Measurements from ENCODE around the gene BACE1-AS. TPM values are rescaled to one million over a fixed set of nuclear protein-coding genes. Genes with fewer than 3 reads are reported as not detected.
A peak's percentile ranks its signal among the peaks of the same experiment; 100 is the strongest.

The BACE1-AS gene
- total RNA-seq (2022), result 6.9 and 8.8 TPM in 2 replicates
- percentile 72 among the genes with signal in this experiment for Bru-seq, nascent RNA
- BruChase-seq, experiment 1, labeled RNA remaining after a 6-hour chase, result percentile 95 among the genes with signal in this experiment
- BruChase-seq, experiment 2, labeled RNA remaining after a 2-hour chase, result percentile 91 among the genes with signal in this experiment
- long read RNA-seq, partial matches to known transcripts, result 0 of 1 reads
- long read RNA-seq, other reads (novel, unspliced or antisense), result 0 of 1 reads

DNA sequence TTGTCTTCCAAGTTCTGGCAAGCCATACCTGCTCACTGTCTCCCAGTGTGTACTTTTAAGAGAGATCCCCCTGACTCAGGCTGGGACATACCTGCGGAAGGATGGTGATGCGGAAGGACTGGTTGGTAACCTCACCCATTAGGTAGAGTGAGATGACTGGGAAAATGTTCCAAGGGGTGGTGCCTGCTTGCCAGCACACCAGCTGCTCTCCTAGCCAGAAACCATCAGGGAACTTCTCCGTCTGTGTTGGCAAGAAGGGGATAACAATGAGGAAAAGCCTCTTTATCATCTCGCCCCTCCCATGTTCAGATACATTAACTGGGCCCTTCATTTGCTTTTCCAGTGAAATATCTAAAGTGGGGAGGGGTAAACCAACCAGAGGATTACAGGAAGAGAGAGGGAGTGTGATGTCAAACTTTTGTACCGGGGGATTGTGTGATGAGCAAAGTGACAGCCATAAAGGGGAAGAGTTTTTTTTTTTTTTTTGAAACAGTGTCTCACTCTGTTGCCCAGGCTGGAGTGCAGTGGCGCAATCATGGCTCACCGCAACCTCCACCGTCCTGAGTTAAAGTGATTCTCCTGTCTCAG, at the start of gene BACE1-AS:
Gene BACE1-AS (plus strand): TSS at position 538 of the 588 bp plus-strand sequence.
- BruUV-seq (replicated peaks), result no TSS peak
- H3K4me3 Mint-ChIP-seq (ENCODE audit: unreplicated experiment), result no peak within 1 kb of the TSS
- H3K27me3 Mint-ChIP-seq (ENCODE audit: insufficient read depth, unreplicated experiment), result no peaks in the 10 kb centered on the region
- ChIA-PET POLR2A (interaction anchor here (0.6 to 1.3 kb wide), 4 partner anchors 8 to 867 kb away, joined by 3 to 4 read pairs (median 4); no protein-coding TSS in a partner anchor), CTCF (no interaction called here)
- H3K9me3 Mint-ChIP-seq (ENCODE audit: unreplicated experiment), result no peaks in the 10 kb centered on the region
- intact Hi-C loops (cut with micrococcal nuclease), result no loop called here
- no peaks in the 10 kb centered on the region for H3K4me1 Mint-ChIP-seq (ENCODE audit: insufficient read depth, unreplicated experiment)
- TF ChIP-seq, protein P1, sequence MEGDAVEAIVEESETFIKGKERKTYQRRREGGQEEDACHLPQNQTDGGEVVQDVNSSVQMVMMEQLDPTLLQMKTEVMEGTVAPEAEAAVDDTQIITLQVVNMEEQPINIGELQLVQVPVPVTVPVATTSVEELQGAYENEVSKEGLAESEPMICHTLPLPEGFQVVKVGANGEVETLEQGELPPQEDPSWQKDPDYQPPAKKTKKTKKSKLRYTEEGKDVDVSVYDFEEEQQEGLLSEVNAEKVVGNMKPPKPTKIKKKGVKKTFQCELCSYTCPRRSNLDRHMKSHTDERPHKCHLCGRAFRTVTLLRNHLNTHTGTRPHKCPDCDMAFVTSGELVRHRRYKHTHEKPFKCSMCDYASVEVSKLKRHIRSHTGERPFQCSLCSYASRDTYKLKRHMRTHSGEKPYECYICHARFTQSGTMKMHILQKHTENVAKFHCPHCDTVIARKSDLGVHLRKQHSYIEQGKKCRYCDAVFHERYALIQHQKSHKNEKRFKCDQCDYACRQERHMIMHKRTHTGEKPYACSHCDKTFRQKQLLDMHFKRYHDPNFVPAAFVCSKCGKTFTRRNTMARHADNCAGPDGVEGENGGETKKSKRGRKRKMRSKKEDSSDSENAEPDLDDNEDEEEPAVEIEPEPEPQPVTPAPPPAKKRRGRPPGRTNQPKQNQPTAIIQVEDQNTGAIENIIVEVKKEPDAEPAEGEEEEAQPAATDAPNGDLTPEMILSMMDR (IDR thresholded peaks at IDR 0.05; ENCODE audit: unreplicated experiment), result no peak
- no peak within 1 kb of the TSS for H3K27ac Mint-ChIP-seq (ENCODE audit: low read depth, unreplicated experiment)
- no peak for DNase-seq (ENCODE audit: unreplicated experiment)
- peaks cover 49% of the 10 kb centered on the region for H3K36me3 Mint-ChIP-seq (ENCODE audit: insufficient read depth, unreplicated experiment)

DNA sequence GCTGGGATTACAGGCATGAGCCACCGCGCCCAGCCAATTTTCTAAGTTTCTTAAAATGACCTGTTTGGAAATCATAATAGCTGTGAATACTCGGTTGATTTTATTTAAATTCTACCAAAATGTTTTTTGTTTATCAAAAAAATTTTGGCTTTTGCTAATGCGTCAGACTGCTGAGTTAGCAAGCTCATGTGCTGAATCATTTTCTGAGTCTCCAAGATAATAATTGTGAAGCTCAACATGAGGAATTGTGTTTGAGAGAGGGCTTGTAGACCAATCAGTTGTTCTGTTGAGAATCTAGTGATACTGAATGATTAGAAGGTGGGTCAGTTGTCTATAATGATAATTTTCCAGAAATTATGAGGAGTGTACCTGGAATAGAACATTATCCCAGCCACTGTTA, 42.8 kb upstream of the BACE1-AS start:
- CTCF ChIA-PET, result interaction anchor here (0.9 kb wide), 1 partner anchor 9 kb away, joined by 4 read pairs; no protein-coding TSS in a partner anchor
- no TSS peak for BruUV-seq (replicated peaks)
- H3K36me3 Mint-ChIP-seq (ENCODE audit: insufficient read depth, unreplicated experiment), result peaks cover 75% of the 10 kb centered on the region

DNA sequence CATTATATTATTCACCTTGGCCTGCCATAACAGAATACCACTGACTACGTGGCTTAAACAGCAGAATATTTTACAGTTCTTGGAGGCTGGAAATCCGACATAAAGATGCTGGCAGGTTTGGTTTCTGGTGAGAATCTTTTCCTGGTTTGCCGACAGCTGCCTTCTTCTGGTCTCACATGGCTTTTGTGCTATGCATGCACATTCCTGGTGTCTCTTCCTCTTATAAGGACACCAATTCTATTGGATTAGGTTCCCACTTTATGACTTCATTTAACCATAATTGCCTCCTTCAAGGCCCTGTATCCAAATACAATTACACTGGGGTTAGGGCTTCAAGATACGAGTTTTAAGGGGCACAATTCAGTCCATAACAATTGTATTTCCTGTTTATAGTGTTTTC, 41.6 kb upstream of the BACE1-AS start:
- Mint-ChIP-seq H3K4me3 (ENCODE audit: unreplicated experiment) (no peak overlapping the region), H3K27ac (ENCODE audit: low read depth, unreplicated experiment) (no peak overlapping the region), H3K9me3 (ENCODE audit: unreplicated experiment) (no peaks in the 10 kb centered on the region), H3K36me3 (ENCODE audit: insufficient read depth, unreplicated experiment) (peaks cover 64% of the 10 kb centered on the region), H3K4me1 (ENCODE audit: insufficient read depth, unreplicated experiment) (no peaks in the 10 kb centered on the region), H3K27me3 (ENCODE audit: insufficient read depth, unreplicated experiment) (no peaks in the 10 kb centered on the region)
- intact Hi-C loops (cut with micrococcal nuclease), result no loop called here
- no peak for DNase-seq (ENCODE audit: unreplicated experiment)
- CTCF ChIA-PET, result no interaction called here
- BruUV-seq (replicated peaks), result no TSS peak
- TF ChIP-seq, protein P1 (IDR thresholded peaks at IDR 0.05; ENCODE audit: unreplicated experiment), result no peak
- POLR2A ChIA-PET, result no interaction called here

More for the DNA sequence above, 42.8 kb upstream of the BACE1-AS start:
- Mint-ChIP-seq H3K4me3 (ENCODE audit: unreplicated experiment) (no peak overlapping the region), H3K4me1 (ENCODE audit: insufficient read depth, unreplicated experiment) (no peaks in the 10 kb centered on the region), H3K27ac (ENCODE audit: low read depth, unreplicated experiment) (no peak overlapping the region), H3K9me3 (ENCODE audit: unreplicated experiment) (no peaks in the 10 kb centered on the region), H3K27me3 (ENCODE audit: insufficient read depth, unreplicated experiment) (no peaks in the 10 kb centered on the region)
- intact Hi-C loops (cut with micrococcal nuclease), result no loop called here
- POLR2A ChIA-PET, result no interaction called here
- no peak for DNase-seq (ENCODE audit: unreplicated experiment)
- TF ChIP-seq, protein P1 (IDR thresholded peaks at IDR 0.05; ENCODE audit: unreplicated experiment), result no peak

DNA sequence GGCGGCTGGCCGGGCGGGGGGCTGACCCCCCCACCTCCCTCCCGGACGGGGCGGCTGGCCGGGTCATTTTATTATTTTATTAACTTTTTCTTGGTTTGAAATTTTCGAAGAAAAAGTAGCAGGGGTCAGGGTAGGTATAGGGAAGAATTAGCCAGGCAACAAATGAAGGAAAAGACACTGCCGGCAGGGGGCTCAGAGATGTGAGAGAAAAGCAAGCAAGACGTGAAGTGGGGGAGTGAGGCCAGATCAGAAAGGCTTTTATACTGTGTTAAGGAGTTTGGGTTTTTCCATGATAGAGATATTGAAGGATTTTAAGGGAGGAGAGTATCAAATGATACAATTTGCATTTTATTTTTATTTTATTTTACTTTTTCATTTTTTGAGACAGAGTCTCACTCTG, 39.6 kb upstream of the BACE1-AS start:
- ChIA-PET CTCF (no interaction called here), POLR2A (no interaction called here)
- no peaks in the 10 kb centered on the region for H3K4me1 Mint-ChIP-seq (ENCODE audit: insufficient read depth, unreplicated experiment)
- BruUV-seq (replicated peaks), result no TSS peak
- TF ChIP-seq, protein P1 (IDR thresholded peaks at IDR 0.05; ENCODE audit: unreplicated experiment), result no peak
- peaks cover 50% of the 10 kb centered on the region for H3K36me3 Mint-ChIP-seq (ENCODE audit: insufficient read depth, unreplicated experiment)
- H3K4me3 Mint-ChIP-seq (ENCODE audit: unreplicated experiment), result no peak overlapping the region
- DNase-seq (ENCODE audit: unreplicated experiment), result no peak
- H3K9me3 Mint-ChIP-seq (ENCODE audit: unreplicated experiment), result no peaks in the 10 kb centered on the region
- no peaks in the 10 kb centered on the region for H3K27me3 Mint-ChIP-seq (ENCODE audit: insufficient read depth, unreplicated experiment)
- H3K27ac Mint-ChIP-seq (ENCODE audit: low read depth, unreplicated experiment), result no peak overlapping the region
- intact Hi-C loops (cut with micrococcal nuclease), result no loop called here
